HEK293 (cell line): ENCODE data around the gene HOXD10.
A peak's percentile ranks its signal among the peaks of the same experiment; 100 is the strongest.

ENCODE experiments used
- CTCF ChIA-PET: fragments of 350-600 bp; formaldehyde crosslinking; extraction: SDS; loops from one replicate; lab custom pipeline; 2021; ENCODE audit warnings: antibody characterized with exemption; lab: Yijun Ruan, JAX
- POLR2A ChIA-PET: fragments of 300-600 bp; formaldehyde crosslinking; extraction: SDS; loops from one replicate; lab custom pipeline; 2020; ENCODE audit warnings: antibody characterized with exemption, inconsistent platforms; lab: Yijun Ruan, JAX
- H3K27ac ChIP-seq: fragments of 200-500 bp; sonication (Bioruptor generic); 2 replicates; pipeline ENCODE4 v1.5.1; 2014; ENCODE audit warnings: low read depth, low read length, control low read depth, inconsistent platforms; ENCODE audit errors: extremely low read depth
- H3K36me3 ChIP-seq, 2 experiments: fragments of 200-500 bp in 1 of 2; sonication (Bioruptor generic) in 1 of 2; 1 replicate in 1 of 2; 2 replicates in 1 of 2; pipeline ENCODE4 v1.5.1; 2014 to 2017; ENCODE audit warnings: inconsistent platforms in 2 of 2, low read length in 2 of 2; ENCODE audit not compliant: control insufficient read depth in 2 of 2, insufficient read depth in 1 of 2
- H3K4me1 ChIP-seq: fragments of 200-500 bp; sonication (Bioruptor generic); 2 replicates; pipeline ENCODE4 v1.5.1; 2014; ENCODE audit warnings: mild to moderate bottlenecking, low read length, inconsistent platforms; ENCODE audit not compliant: control insufficient read depth, insufficient read depth
- H3K4me3 ChIP-seq: 2 replicates; pipeline ENCODE4 v1.5.1; 2011; ENCODE audit warnings: low read depth, mild to moderate bottlenecking, control low read depth, low read length, moderate library complexity
- H3K9me3 ChIP-seq: fragments of 200-500 bp; sonication (Bioruptor generic); 2 replicates; pipeline ENCODE4 v1.5.1; 2014; ENCODE audit warnings: low read depth, low read length, inconsistent platforms; ENCODE audit not compliant: control insufficient read depth, insufficient read depth
- OVOL3 ChIP-seq: fragments of 450-650 bp; formaldehyde crosslinking; IDR thresholded peaks from 2 replicates; pipeline ENCODE4 v1.5.1; 2016; ENCODE audit warnings: missing biosample characterization, missing genetic modification characterization
- SCRT1 ChIP-seq: fragments of 450-650 bp; formaldehyde crosslinking; IDR thresholded peaks from 2 replicates; pipeline ENCODE4 v1.5.1; 2016; ENCODE audit warnings: missing biosample characterization, missing genetic modification characterization, borderline replicate concordance
- SETDB1 ChIP-seq: IDR thresholded peaks from one replicate; pipeline ENCODE4 v1.6.1; 2017; ENCODE audit warnings: mild to moderate bottlenecking, low read length, moderate library complexity, mixed read lengths; ENCODE audit not compliant: insufficient read length
- WT1 ChIP-seq: fragments of 450-650 bp; formaldehyde crosslinking; IDR thresholded peaks from 2 replicates; pipeline ENCODE4 v1.5.1; 2016; ENCODE audit warnings: missing biosample characterization, missing genetic modification characterization
- ZBTB1 ChIP-seq: fragments of 450-650 bp; formaldehyde crosslinking; IDR thresholded peaks from 2 replicates; pipeline ENCODE4 v1.5.1; 2016; ENCODE audit warnings: missing biosample characterization, missing genetic modification characterization
- ZFP69B ChIP-seq: fragments of 450-650 bp; formaldehyde crosslinking; IDR thresholded peaks from 2 replicates; pipeline ENCODE4 v1.5.1; 2016; ENCODE audit warnings: missing biosample characterization, missing genetic modification characterization
- ZNF114 ChIP-seq: fragments of 450-650 bp; formaldehyde crosslinking; IDR thresholded peaks from 2 replicates; pipeline ENCODE4 v1.5.0; 2017; ENCODE audit warnings: missing biosample characterization, missing genetic modification characterization
- ZNF121 ChIP-seq: fragments of 450-650 bp; formaldehyde crosslinking; IDR thresholded peaks from 2 replicates; pipeline ENCODE4 v1.5.1; 2016; ENCODE audit warnings: missing biosample characterization, missing genetic modification characterization
- ZNF391 ChIP-seq: fragments of 450-650 bp; formaldehyde crosslinking; IDR thresholded peaks from 2 replicates; pipeline ENCODE4 v1.5.1; 2016; ENCODE audit warnings: low read depth, missing biosample characterization, missing genetic modification characterization, borderline replicate concordance
- ZNF555 ChIP-seq: fragments of 450-650 bp; formaldehyde crosslinking; conservative IDR thresholded peaks from 2 replicates; pipeline ENCODE4 v1.5.1; 2017; ENCODE audit warnings: missing biosample characterization, mild to moderate bottlenecking, missing genetic modification characterization, inconsistent platforms
- ZNF596 ChIP-seq: fragments of 450-650 bp; IDR thresholded peaks from 2 replicates; pipeline ENCODE4 v1.5.0; 2018; ENCODE audit warnings: missing biosample characterization, mild to moderate bottlenecking, missing genetic modification characterization, moderate library complexity
- ZNF610 ChIP-seq: fragments of 450-650 bp; formaldehyde crosslinking; IDR thresholded peaks from 2 replicates; pipeline ENCODE4 v1.5.1; 2016; ENCODE audit warnings: missing biosample characterization, missing genetic modification characterization, borderline replicate concordance
- ZNF626 ChIP-seq: fragments of 450-650 bp; sonication (Bioruptor Pico); formaldehyde crosslinking; IDR thresholded peaks from 2 replicates; pipeline ENCODE4 v1.5.1; 2018; ENCODE audit warnings: missing biosample characterization, missing genetic modification characterization, inconsistent platforms
- ZNF664 ChIP-seq: fragments of 450-650 bp; formaldehyde crosslinking; IDR thresholded peaks from 2 replicates; pipeline ENCODE4 v1.5.1; 2016; ENCODE audit warnings: missing biosample characterization, missing genetic modification characterization
- ZNF747 ChIP-seq: fragments of 450-650 bp; formaldehyde crosslinking; IDR thresholded peaks from 2 replicates; pipeline ENCODE4 v1.5.1; 2016; ENCODE audit warnings: missing biosample characterization, missing genetic modification characterization
- ZNF768 ChIP-seq: fragments of 450-650 bp; formaldehyde crosslinking; IDR thresholded peaks from 2 replicates; pipeline ENCODE4 v1.5.1; 2018; ENCODE audit warnings: missing biosample characterization, mild to moderate bottlenecking, missing genetic modification characterization
- ZNF777 ChIP-seq: fragments of 450-650 bp; formaldehyde crosslinking; IDR thresholded peaks from 2 replicates; pipeline ENCODE4 v1.5.1; 2017; ENCODE audit warnings: missing biosample characterization, missing genetic modification characterization, borderline replicate concordance
- ZSCAN16 ChIP-seq: fragments of 450-650 bp; formaldehyde crosslinking; IDR thresholded peaks from 2 replicates; pipeline ENCODE4 v1.5.1; 2016; ENCODE audit warnings: missing biosample characterization, missing genetic modification characterization
- ZSCAN23 ChIP-seq: fragments of 450-650 bp; formaldehyde crosslinking; IDR thresholded peaks from 2 replicates; pipeline ENCODE4 v1.5.1; 2016; ENCODE audit warnings: missing biosample characterization, missing genetic modification characterization
- TF ChIP-seq, protein P1 (sequence below): fragments of 450-650 bp; formaldehyde crosslinking; IDR thresholded peaks from 2 replicates; pipeline ENCODE4 v1.5.1; 2017; ENCODE audit warnings: missing biosample characterization, missing genetic modification characterization
- TF ChIP-seq, protein P2 (sequence below): fragments of 450-650 bp; formaldehyde crosslinking; IDR thresholded peaks from 2 replicates; pipeline ENCODE4 v1.5.1; 2016; ENCODE audit warnings: missing biosample characterization, missing genetic modification characterization
- TF ChIP-seq, protein P3 (sequence below): fragments of 450-650 bp; formaldehyde crosslinking; IDR thresholded peaks from 2 replicates; pipeline ENCODE4 v1.5.1; 2016; ENCODE audit warnings: missing biosample characterization, missing genetic modification characterization

Gene HOXD10

DNA sequence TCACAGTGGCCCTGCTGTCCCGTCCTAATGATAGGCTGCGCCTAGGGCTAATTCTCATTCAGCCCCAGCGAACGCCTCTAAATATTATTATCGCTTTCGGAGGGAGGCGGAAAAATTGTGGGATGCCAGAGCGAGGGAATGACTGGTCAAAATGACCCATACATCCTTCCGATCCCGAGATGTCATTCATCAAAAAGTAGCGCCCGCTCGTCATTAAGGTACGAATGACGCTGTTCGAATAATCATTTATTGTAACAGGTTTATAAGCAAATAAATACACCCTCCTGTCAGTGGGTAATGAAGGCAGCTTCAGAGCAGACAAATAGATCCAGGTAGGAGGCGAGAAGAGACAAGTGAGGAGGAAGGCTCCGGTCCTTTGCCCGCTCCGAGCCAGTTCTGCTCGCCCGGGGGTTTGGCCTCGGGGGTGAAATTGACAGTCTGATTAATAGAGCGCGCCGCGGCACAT lies 32.7 kb upstream of the HOXD10 start, which contains the start of gene EVX2:
TSS of gene EVX2 (minus strand) at position 167 of the 466 bp plus-strand sequence. CDS start 186 bp downstream, outside the sequence.
- CTCF ChIA-PET, result interaction anchor here (0.7 to 5.6 kb wide), 3 partner anchors 13 to 393 kb away, joined by 3 to 33 read pairs (median 8); no protein-coding TSS in a partner anchor

DNA sequence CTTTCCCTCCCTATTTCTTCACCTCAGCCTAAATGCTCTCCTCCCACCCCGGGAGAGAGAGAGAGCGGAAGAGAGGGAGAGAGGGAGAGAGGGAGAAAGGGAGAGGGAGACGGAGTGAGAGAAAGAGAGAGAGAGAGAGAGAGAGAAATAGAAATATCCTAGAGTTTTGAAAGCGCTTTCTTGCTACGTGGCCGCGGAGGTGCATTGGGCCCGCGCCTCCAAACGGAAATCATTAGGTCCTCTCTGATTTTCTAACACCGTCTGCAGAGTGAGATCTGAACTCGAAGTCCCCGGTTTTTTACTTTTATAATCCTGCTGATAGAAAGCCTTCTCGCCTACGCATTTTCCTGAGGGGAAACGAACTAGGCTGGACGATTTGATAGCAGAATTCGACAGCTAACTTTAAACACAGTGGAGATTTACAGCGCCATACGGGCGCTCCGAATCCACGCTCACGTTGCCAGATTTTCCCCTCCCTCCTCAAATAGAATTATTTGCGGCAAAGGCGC lies 31.9 kb upstream of the HOXD10 start:
- ChIA-PET POLR2A (no interaction called here), CTCF (interaction anchor here (0.7 to 5.6 kb wide), 6 partner anchors 12 to 833 kb away, joined by 3 to 33 read pairs (median 7); no protein-coding TSS in a partner anchor)
- TF ChIP-seq ZNF596 (peak; percentile 85), ZNF626 (tag by site-specific recombination) (no peak)
- Histone ChIP-seq H3K27ac (no peak overlapping the region), H3K9me3 (no peaks in the 10 kb centered on the region), H3K4me1 (no peaks in the 10 kb centered on the region), H3K4me3 (no peak overlapping the region), H3K36me3 (no peaks in the 10 kb centered on the region)

More for the DNA sequence above, 32.7 kb upstream of the HOXD10 start, which contains the start of gene EVX2:
- H3K4me1 ChIP-seq, result no peaks in the 10 kb centered on the region
- no peaks in the 10 kb centered on the region for H3K9me3 ChIP-seq
- H3K27ac ChIP-seq, result no peak within 1 kb of the TSS
- H3K4me3 ChIP-seq, result no peak within 1 kb of the TSS
- TF ChIP-seq ZNF747 (tag by site-specific recombination), result no peak
- TF ChIP-seq, protein P1, sequence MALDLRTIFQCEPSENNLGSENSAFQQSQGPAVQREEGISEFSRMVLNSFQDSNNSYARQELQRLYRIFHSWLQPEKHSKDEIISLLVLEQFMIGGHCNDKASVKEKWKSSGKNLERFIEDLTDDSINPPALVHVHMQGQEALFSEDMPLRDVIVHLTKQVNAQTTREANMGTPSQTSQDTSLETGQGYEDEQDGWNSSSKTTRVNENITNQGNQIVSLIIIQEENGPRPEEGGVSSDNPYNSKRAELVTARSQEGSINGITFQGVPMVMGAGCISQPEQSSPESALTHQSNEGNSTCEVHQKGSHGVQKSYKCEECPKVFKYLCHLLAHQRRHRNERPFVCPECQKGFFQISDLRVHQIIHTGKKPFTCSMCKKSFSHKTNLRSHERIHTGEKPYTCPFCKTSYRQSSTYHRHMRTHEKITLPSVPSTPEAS (tag by site-specific recombination), result no peak
- no peak for TF ChIP-seq SCRT1 (tag by site-specific recombination)
- no peak for TF ChIP-seq ZSCAN23 (tag by site-specific recombination)
- no peak for TF ChIP-seq ZNF768 (tag by site-specific recombination)
- TF ChIP-seq ZNF777, result no peak
- no peak for TF ChIP-seq WT1
- TF ChIP-seq ZSCAN16, result no peak
- TF ChIP-seq, protein P2, sequence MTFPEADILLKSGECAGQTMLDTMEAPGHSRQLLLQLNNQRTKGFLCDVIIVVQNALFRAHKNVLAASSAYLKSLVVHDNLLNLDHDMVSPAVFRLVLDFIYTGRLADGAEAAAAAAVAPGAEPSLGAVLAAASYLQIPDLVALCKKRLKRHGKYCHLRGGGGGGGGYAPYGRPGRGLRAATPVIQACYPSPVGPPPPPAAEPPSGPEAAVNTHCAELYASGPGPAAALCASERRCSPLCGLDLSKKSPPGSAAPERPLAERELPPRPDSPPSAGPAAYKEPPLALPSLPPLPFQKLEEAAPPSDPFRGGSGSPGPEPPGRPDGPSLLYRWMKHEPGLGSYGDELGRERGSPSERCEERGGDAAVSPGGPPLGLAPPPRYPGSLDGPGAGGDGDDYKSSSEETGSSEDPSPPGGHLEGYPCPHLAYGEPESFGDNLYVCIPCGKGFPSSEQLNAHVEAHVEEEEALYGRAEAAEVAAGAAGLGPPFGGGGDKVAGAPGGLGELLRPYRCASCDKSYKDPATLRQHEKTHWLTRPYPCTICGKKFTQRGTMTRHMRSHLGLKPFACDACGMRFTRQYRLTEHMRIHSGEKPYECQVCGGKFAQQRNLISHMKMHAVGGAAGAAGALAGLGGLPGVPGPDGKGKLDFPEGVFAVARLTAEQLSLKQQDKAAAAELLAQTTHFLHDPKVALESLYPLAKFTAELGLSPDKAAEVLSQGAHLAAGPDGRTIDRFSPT, result no peak
- no peak for TF ChIP-seq ZNF114
- TF ChIP-seq ZNF664 (tag by site-specific recombination), result no peak
- TF ChIP-seq, protein P3, sequence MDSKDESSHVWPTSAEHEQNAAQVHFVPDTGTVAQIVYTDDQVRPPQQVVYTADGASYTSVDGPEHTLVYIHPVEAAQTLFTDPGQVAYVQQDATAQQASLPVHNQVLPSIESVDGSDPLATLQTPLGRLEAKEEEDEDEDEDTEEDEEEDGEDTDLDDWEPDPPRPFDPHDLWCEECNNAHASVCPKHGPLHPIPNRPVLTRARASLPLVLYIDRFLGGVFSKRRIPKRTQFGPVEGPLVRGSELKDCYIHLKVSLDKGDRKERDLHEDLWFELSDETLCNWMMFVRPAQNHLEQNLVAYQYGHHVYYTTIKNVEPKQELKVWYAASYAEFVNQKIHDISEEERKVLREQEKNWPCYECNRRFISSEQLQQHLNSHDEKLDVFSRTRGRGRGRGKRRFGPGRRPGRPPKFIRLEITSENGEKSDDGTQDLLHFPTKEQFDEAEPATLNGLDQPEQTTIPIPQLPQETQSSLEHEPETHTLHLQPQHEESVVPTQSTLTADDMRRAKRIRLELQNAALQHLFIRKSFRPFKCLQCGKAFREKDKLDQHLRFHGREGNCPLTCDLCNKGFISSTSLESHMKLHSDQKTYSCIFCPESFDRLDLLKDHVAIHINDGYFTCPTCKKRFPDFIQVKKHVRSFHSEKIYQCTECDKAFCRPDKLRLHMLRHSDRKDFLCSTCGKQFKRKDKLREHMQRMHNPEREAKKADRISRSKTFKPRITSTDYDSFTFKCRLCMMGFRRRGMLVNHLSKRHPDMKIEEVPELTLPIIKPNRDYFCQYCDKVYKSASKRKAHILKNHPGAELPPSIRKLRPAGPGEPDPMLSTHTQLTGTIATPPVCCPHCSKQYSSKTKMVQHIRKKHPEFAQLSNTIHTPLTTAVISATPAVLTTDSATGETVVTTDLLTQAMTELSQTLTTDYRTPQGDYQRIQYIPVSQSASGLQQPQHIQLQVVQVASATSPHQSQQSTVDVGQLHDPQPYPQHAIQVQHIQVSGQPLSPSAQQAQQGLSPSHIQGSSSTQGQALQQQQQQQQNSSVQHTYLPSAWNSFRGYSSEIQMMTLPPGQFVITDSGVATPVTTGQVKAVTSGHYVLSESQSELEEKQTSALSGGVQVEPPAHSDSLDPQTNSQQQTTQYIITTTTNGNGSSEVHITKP (tag by site-specific recombination), result no peak
- TF ChIP-seq ZBTB1 (tag by site-specific recombination), result no peak
- no peak for TF ChIP-seq ZNF391 (tag by site-specific recombination)
- TF ChIP-seq ZFP69B (tag by site-specific recombination), result no peak
- TF ChIP-seq ZNF610 (tag by site-specific recombination), result no peak
- no peak for TF ChIP-seq ZNF555 (tag by site-specific recombination)
- no peak for TF ChIP-seq ZNF121 (tag by site-specific recombination)
- TF ChIP-seq SETDB1, result no peak
- TF ChIP-seq OVOL3, result no peak
- TF ChIP-seq, all 188 proteins: peak for 0
- POLR2A ChIA-PET, result no interaction called here
- no peaks in the 10 kb centered on the region for H3K36me3 ChIP-seq
